AG09309 (cell line): ENCODE measurements around the gene ATP2A3.
A peak's percentile ranks its signal among the peaks of the same experiment; 100 is the strongest.

Source experiments
- DNase-seq: peaks from one replicate; pipeline ENCODE4 v3.0.0-alpha.2; 2010; ENCODE audit warnings: low read depth
- H3K4me3 ChIP-seq: 2 replicates; pipeline ENCODE4 v1.5.1; 2011; ENCODE audit warnings: mild to moderate bottlenecking, low read depth, low read length, moderate library complexity; ENCODE audit not compliant: control insufficient read depth
- CTCF ChIP-seq: IDR thresholded peaks from 2 replicates; pipeline ENCODE4 v1.5.1; 2011; ENCODE audit warnings: mild to moderate bottlenecking, low read depth, low read length, inconsistent platforms; ENCODE audit not compliant: insufficient read depth, control insufficient read depth; ENCODE audit errors: missing control alignments

Gene ATP2A3

GRCh38 chr17:3964203-3965117 lies at the start of gene ATP2A3:
TSS of gene ATP2A3 (minus strand) at chr17:3964437. CDS start at chr17:3964291, 146 bp downstream.
- H3K4me3 ChIP-seq: peak within 1 kb of the TSS; percentile 28
- no peak for TF ChIP-seq CTCF
- no peak for DNase-seq

- TF ChIP-seq CTCF: no peak
- no peak overlapping the region for H3K4me3 ChIP-seq
- DNase-seq: no peak
These were observed 46.5 kb upstream of the ATP2A3 start for GRCh38 chr17:4010754-4011153.

GRCh38 chr17:4009186-4009785 lies 45.0 kb upstream of the ATP2A3 start:
- DNase-seq: no peak
- TF ChIP-seq CTCF: no peak
- no peak overlapping the region for H3K4me3 ChIP-seq

GRCh38 chr17:4008441-4009185 lies 44.4 kb upstream of the ATP2A3 start:
- DNase-seq: no peak
- no peak for TF ChIP-seq CTCF
- H3K4me3 ChIP-seq: no peak overlapping the region

- TF ChIP-seq CTCF: no peak
- no peak overlapping the region for H3K4me3 ChIP-seq
- no peak for DNase-seq
These were observed 43.8 kb upstream of the ATP2A3 start for GRCh38 chr17:4008082-4008435.

- H3K4me3 ChIP-seq: no peak overlapping the region
- TF ChIP-seq CTCF: no peak
These were observed 43.3 kb upstream of the ATP2A3 start for GRCh38 chr17:4007346-4008081.

More at GRCh38 chr17:4007346-4008081, 43.3 kb upstream of the ATP2A3 start:
- DNase-seq: no peak
